ENCODE measurements around the gene TMEM184B.

DNA sequence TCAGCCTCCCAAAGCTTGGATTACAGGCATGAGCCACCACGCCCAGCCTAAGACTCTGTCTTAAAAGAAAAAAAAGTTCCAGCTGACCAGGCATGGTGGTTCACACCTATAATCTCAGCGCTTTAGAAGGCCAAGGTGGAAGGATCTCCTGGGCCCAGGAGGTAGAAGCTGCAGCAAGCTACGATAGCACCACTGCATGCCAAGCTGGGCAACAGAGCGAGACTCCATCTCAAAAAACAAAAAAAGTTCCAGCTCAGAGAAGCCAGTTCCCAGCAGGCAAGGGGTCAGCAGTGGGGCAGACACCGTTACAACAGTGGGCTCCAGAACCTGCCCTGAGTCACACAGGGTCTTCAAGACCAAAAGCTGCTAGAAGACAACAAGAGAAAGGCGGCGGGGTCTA lies 3.3 kb downstream of the TMEM184B start:
- TF ChIP-seq, protein P1, sequence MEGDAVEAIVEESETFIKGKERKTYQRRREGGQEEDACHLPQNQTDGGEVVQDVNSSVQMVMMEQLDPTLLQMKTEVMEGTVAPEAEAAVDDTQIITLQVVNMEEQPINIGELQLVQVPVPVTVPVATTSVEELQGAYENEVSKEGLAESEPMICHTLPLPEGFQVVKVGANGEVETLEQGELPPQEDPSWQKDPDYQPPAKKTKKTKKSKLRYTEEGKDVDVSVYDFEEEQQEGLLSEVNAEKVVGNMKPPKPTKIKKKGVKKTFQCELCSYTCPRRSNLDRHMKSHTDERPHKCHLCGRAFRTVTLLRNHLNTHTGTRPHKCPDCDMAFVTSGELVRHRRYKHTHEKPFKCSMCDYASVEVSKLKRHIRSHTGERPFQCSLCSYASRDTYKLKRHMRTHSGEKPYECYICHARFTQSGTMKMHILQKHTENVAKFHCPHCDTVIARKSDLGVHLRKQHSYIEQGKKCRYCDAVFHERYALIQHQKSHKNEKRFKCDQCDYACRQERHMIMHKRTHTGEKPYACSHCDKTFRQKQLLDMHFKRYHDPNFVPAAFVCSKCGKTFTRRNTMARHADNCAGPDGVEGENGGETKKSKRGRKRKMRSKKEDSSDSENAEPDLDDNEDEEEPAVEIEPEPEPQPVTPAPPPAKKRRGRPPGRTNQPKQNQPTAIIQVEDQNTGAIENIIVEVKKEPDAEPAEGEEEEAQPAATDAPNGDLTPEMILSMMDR (conservative IDR thresholded peaks at IDR 0.05; ENCODE audit: low read depth in 2 of 2) = no peak
- TF ChIP-seq POLR2AphosphoS5 (IDR thresholded peaks at IDR 0.05; ENCODE audit: low read depth) (no peak), EZH2 (IDR thresholded peaks at IDR 0.05; ENCODE audit: low read depth, unreplicated experiment) (no peak), ZNF331 (CRISPR knock-in tag; IDR thresholded peaks at IDR 0.05; ENCODE audit: low read depth) (no peak), CREB1 (CRISPR knock-in tag; IDR thresholded peaks at IDR 0.05; ENCODE audit: low read depth) (no peak), STAT1 (IDR thresholded peaks at IDR 0.05; ENCODE audit: unreplicated experiment) (no peak), ZNF114 (CRISPR knock-in tag; IDR thresholded peaks at IDR 0.05) (no peak)
- TF ChIP-seq, protein P2, sequence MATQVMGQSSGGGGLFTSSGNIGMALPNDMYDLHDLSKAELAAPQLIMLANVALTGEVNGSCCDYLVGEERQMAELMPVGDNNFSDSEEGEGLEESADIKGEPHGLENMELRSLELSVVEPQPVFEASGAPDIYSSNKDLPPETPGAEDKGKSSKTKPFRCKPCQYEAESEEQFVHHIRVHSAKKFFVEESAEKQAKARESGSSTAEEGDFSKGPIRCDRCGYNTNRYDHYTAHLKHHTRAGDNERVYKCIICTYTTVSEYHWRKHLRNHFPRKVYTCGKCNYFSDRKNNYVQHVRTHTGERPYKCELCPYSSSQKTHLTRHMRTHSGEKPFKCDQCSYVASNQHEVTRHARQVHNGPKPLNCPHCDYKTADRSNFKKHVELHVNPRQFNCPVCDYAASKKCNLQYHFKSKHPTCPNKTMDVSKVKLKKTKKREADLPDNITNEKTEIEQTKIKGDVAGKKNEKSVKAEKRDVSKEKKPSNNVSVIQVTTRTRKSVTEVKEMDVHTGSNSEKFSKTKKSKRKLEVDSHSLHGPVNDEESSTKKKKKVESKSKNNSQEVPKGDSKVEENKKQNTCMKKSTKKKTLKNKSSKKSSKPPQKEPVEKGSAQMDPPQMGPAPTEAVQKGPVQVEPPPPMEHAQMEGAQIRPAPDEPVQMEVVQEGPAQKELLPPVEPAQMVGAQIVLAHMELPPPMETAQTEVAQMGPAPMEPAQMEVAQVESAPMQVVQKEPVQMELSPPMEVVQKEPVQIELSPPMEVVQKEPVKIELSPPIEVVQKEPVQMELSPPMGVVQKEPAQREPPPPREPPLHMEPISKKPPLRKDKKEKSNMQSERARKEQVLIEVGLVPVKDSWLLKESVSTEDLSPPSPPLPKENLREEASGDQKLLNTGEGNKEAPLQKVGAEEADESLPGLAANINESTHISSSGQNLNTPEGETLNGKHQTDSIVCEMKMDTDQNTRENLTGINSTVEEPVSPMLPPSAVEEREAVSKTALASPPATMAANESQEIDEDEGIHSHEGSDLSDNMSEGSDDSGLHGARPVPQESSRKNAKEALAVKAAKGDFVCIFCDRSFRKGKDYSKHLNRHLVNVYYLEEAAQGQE (IDR thresholded peaks at IDR 0.05; ENCODE audit: unreplicated experiment) = no peak

Data from GM23338 (cell line).